Loucy (cell line): ENCODE measurements around the gene FHIT.

ENCODE experiments used
- H2AFZ ChIP-seq: fragments of 200-600 bp; sonication (generic); 2 replicates; pipeline ENCODE4 v1.6.0; 2016; ENCODE audit warnings: antibody characterized with exemption, mild to moderate bottlenecking, low read length, moderate library complexity
- H3F3A ChIP-seq: fragments of 200-600 bp; 2 replicates; pipeline ENCODE4 v1.6.0; 2016; ENCODE audit warnings: antibody characterized with exemption, low read depth, mild to moderate bottlenecking
- H3K27me3 ChIP-seq: fragments of 200-600 bp; sonication (generic); 2 replicates; pipeline ENCODE4 v1.6.1; 2014; ENCODE audit warnings: low read length, mild to moderate bottlenecking; ENCODE audit not compliant: insufficient read depth, poor library complexity, severe bottlenecking
- H3K36me3 ChIP-seq: fragments of 200-600 bp; sonication (generic); 2 replicates; pipeline ENCODE4 v1.6.1; 2016; ENCODE audit warnings: low read length; ENCODE audit not compliant: insufficient read depth
- H3K4me1 ChIP-seq: fragments of 200-600 bp; sonication (generic); 2 replicates; pipeline ENCODE4 v1.5.1; 2014; ENCODE audit warnings: low read length, mild to moderate bottlenecking; ENCODE audit not compliant: insufficient read depth, poor library complexity, severe bottlenecking
- H3K4me2 ChIP-seq: fragments of 200-600 bp; sonication (generic); 2 replicates; pipeline ENCODE4 v1.6.0; 2014; ENCODE audit warnings: antibody characterized with exemption, low read length, low read depth, mild to moderate bottlenecking; ENCODE audit not compliant: poor library complexity, severe bottlenecking
- H3K4me3 ChIP-seq: fragments of 200-600 bp; sonication (generic); 2 replicates; pipeline ENCODE4 v1.5.1; 2014; ENCODE audit warnings: low read length, mild to moderate bottlenecking, mixed read lengths; ENCODE audit not compliant: poor library complexity, severe bottlenecking
- H3K79me2 ChIP-seq: fragments of 200-600 bp; sonication (generic); 2 replicates; pipeline ENCODE4 v1.6.1; 2014; ENCODE audit warnings: low read length; ENCODE audit not compliant: insufficient read depth
- H3K9ac ChIP-seq: fragments of 200-600 bp; sonication (generic); 2 replicates; pipeline ENCODE4 v1.6.0; 2014; ENCODE audit warnings: mild to moderate bottlenecking, low read depth, low read length, moderate library complexity; ENCODE audit not compliant: poor library complexity, severe bottlenecking
- H3K9me2 ChIP-seq: fragments of 200-600 bp; sonication (generic); replicated peaks from 2 replicates; pipeline ENCODE4 v1.6.1; 2016; ENCODE audit warnings: low read depth, low read length, mixed read lengths
- H3K9me3 ChIP-seq: fragments of 200-600 bp; sonication (generic); 2 replicates; pipeline ENCODE4 v1.6.1; 2014; ENCODE audit warnings: mild to moderate bottlenecking, antibody characterized with exemption, low read length, low read depth; ENCODE audit not compliant: insufficient read depth
- H4K20me1 ChIP-seq: fragments of 200-600 bp; sonication (generic); 2 replicates; pipeline ENCODE4 v1.6.0; 2014; ENCODE audit warnings: antibody characterized with exemption, low read length, mild to moderate bottlenecking; ENCODE audit not compliant: insufficient read depth, poor library complexity, severe bottlenecking
- CTCF ChIP-seq: fragments of 200-600 bp; sonication (generic); conservative IDR thresholded peaks from 2 replicates; pipeline ENCODE4 v1.5.1; 2014; ENCODE audit warnings: mild to moderate bottlenecking, antibody characterized with exemption, low read length
- EZH2phosphoT487 ChIP-seq: fragments of 200-600 bp; IDR thresholded peaks from 2 replicates; pipeline ENCODE4 v1.6.1; 2018; ENCODE audit warnings: antibody characterized with exemption, mild to moderate bottlenecking, moderate library complexity, borderline replicate concordance

FHIT gene

DNA sequence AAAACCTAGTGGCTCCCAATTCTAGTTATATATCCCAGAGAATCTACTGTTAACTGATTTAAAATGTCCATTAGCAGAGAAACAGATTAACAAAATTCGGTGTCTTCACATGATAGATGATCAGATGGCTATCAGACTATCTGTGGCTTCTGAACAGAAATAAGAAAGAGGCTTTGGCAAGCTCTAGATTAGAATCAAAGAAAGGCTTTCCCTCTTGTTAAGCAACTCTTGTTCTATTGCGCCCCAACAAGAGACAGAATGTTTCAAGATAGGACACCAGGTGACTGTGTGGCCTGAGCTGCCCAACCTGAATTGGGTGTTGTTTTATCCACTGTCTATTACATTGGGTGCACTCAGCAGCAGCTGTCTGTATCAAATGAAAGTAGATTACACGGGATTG lies 483.7 kb downstream of the FHIT start:
- Histone ChIP-seq H3K9ac (no peak overlapping the region), H4K20me1 (no peaks in the 10 kb centered on the region), H3K4me1 (no peaks in the 10 kb centered on the region), H3K9me3 (no peaks in the 10 kb centered on the region), H3K79me2 (no peaks in the 10 kb centered on the region), H3K27me3 (no peaks in the 10 kb centered on the region), H3K9me2 (no peaks in the 10 kb centered on the region), H2AFZ (no peak overlapping the region), H3F3A (no peaks in the 10 kb centered on the region), H3K4me2 (no peak overlapping the region), H3K4me3 (no peak overlapping the region), H3K36me3 (no peaks in the 10 kb centered on the region)
- TF ChIP-seq EZH2phosphoT487 (no peak), CTCF (no peak)

- Histone ChIP-seq H3K79me2 (no peaks in the 10 kb centered on the region), H3F3A (no peaks in the 10 kb centered on the region), H2AFZ (no peak overlapping the region), H3K4me3 (no peak overlapping the region), H3K9me2 (no peaks in the 10 kb centered on the region), H3K9ac (no peak overlapping the region), H3K9me3 (no peaks in the 10 kb centered on the region), H4K20me1 (no peaks in the 10 kb centered on the region), H3K4me1 (no peaks in the 10 kb centered on the region), H3K4me2 (no peak overlapping the region), H3K27me3 (no peaks in the 10 kb centered on the region), H3K36me3 (no peaks in the 10 kb centered on the region)
- no peak for TF ChIP-seq CTCF
- TF ChIP-seq EZH2phosphoT487: no peak
These were observed 485.5 kb downstream of the FHIT start for GRCh38 chr3:60765776-60766175.

DNA sequence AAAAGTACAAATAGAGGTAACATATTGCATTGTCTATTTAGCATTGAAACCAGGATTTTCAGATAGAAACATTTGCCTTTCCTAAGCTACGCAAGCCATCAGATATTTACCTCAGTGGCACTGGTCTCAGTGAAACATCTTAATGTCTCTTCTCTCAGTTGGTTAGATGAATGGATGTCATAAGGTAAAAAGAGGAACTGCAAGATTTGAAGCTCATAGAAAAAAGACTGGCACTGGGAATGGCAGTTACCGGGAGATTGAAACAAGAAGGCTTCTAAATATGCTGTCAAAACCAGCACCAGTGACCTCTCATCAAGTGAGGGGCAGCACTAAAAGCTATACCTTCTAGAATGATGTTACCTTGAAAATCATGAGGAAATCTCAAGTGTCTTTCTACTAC lies 486.4 kb downstream of the FHIT start:
- no peak overlapping the region for H3K4me3 ChIP-seq
- TF ChIP-seq CTCF: no peak
- no peak for TF ChIP-seq EZH2phosphoT487
- no peaks in the 10 kb centered on the region for H3K36me3 ChIP-seq
- H3K9ac ChIP-seq: no peak overlapping the region
- no peaks in the 10 kb centered on the region for H3K27me3 ChIP-seq
- H3K9me3 ChIP-seq: no peaks in the 10 kb centered on the region
- H4K20me1 ChIP-seq: no peaks in the 10 kb centered on the region
- no peaks in the 10 kb centered on the region for H3K9me2 ChIP-seq
- no peak overlapping the region for H3K4me2 ChIP-seq
- no peak overlapping the region for H2AFZ ChIP-seq
- peaks cover 3% of the 10 kb centered on the region for H3K4me1 ChIP-seq
- H3F3A ChIP-seq: no peaks in the 10 kb centered on the region
- no peaks in the 10 kb centered on the region for H3K79me2 ChIP-seq
